HL-60 (cell line): ENCODE data around the gene IFIT1B.

Experiments
- POLR2AphosphoS5 ChIP-seq: IDR thresholded peaks from 2 replicates; pipeline ENCODE4 v1.6.1; 2012; ENCODE audit warnings: low read depth
- SPI1 ChIP-seq: IDR thresholded peaks from 2 replicates; pipeline ENCODE4 v1.6.1; 2012; ENCODE audit warnings: low read depth, mild to moderate bottlenecking, borderline replicate concordance
- TF ChIP-seq, protein P1 (sequence below): IDR thresholded peaks from one replicate; pipeline ENCODE4 v1.5.1; 2011; ENCODE audit warnings: low read length, control low read depth, inconsistent platforms; ENCODE audit not compliant: insufficient read depth
- TF ChIP-seq, protein P2 (sequence below): IDR thresholded peaks from 2 replicates; pipeline ENCODE4 v1.6.1; 2012; ENCODE audit warnings: low read depth; ENCODE audit not compliant: insufficient replicate concordance

DNA sequence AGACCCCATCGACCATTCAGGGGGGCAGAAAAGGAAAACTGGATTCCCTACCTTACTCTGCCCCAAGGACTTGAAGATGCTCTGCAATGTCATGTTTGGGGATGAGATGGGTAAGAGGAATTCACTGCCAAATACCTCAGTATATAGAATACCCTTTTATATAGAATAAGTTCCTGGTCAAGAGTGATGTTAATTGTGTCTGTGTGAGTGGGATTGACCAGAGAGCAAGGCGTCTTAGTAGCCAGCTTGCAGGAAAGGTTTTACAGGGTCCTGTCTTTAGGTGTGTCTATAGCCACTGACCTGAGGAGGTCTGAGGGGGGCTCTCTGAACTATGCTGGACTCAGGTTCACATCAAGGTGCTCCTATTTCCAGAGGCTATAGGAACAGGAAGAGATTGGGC is 48.7 kb upstream of the IFIT1B start:
- TF ChIP-seq POLR2AphosphoS5 (no peak), SPI1 (no peak)
- TF ChIP-seq, protein P1, sequence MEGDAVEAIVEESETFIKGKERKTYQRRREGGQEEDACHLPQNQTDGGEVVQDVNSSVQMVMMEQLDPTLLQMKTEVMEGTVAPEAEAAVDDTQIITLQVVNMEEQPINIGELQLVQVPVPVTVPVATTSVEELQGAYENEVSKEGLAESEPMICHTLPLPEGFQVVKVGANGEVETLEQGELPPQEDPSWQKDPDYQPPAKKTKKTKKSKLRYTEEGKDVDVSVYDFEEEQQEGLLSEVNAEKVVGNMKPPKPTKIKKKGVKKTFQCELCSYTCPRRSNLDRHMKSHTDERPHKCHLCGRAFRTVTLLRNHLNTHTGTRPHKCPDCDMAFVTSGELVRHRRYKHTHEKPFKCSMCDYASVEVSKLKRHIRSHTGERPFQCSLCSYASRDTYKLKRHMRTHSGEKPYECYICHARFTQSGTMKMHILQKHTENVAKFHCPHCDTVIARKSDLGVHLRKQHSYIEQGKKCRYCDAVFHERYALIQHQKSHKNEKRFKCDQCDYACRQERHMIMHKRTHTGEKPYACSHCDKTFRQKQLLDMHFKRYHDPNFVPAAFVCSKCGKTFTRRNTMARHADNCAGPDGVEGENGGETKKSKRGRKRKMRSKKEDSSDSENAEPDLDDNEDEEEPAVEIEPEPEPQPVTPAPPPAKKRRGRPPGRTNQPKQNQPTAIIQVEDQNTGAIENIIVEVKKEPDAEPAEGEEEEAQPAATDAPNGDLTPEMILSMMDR = no peak
- TF ChIP-seq, protein P2, sequence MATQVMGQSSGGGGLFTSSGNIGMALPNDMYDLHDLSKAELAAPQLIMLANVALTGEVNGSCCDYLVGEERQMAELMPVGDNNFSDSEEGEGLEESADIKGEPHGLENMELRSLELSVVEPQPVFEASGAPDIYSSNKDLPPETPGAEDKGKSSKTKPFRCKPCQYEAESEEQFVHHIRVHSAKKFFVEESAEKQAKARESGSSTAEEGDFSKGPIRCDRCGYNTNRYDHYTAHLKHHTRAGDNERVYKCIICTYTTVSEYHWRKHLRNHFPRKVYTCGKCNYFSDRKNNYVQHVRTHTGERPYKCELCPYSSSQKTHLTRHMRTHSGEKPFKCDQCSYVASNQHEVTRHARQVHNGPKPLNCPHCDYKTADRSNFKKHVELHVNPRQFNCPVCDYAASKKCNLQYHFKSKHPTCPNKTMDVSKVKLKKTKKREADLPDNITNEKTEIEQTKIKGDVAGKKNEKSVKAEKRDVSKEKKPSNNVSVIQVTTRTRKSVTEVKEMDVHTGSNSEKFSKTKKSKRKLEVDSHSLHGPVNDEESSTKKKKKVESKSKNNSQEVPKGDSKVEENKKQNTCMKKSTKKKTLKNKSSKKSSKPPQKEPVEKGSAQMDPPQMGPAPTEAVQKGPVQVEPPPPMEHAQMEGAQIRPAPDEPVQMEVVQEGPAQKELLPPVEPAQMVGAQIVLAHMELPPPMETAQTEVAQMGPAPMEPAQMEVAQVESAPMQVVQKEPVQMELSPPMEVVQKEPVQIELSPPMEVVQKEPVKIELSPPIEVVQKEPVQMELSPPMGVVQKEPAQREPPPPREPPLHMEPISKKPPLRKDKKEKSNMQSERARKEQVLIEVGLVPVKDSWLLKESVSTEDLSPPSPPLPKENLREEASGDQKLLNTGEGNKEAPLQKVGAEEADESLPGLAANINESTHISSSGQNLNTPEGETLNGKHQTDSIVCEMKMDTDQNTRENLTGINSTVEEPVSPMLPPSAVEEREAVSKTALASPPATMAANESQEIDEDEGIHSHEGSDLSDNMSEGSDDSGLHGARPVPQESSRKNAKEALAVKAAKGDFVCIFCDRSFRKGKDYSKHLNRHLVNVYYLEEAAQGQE = no peak
